Measurements from ENCODE around the gene MYO5A.

- TF ChIP-seq CTCF (IDR thresholded peaks at IDR 0.05) = no peak
- no peak for TF ChIP-seq POLR2A (IDR thresholded peaks at IDR 0.05)
Observed at GRCh38 chr15:52427804-52428203, 100.9 kb downstream of the MYO5A start.
